Right renal pelvis (tissue), 4 donors: ENCODE results near the gene RBM39. TPM values are rescaled to one million over a fixed set of nuclear protein-coding genes. Genes with fewer than 3 reads are reported as not detected.

Experiments
- polyA plus RNA-seq, 4 donors: library from polyadenylated mRNA; unstranded; fragments of 120-200 nt; gene quantifications; one replicate each; pipeline ENCODE4 v1.2.1, GENCODE V29; 2013; ENCODE audit not compliant: insufficient read length in 4 of 4

The RBM39 gene
- polyA plus RNA-seq, 4 donors = 497 to 603 (median 575) TPM

Other genes with a start within 250 kb of the RBM39 start
- not detected for gene C20orf173, start 212.6 kb downstream of the RBM39 start, polyA plus RNA-seq
- 100 to 1,000 TPM; 325 to 362 (median 334) TPM for gene ERGIC3, start 200.2 kb downstream of the RBM39 start, polyA plus RNA-seq
- gene SPAG4, start 126.4 kb downstream of the RBM39 start, polyA plus RNA-seq = 1 to 10 TPM; 2.0 to 6.2 (median 2.5) TPM
- 100 to 1,000 TPM; 162 to 187 (median 172) TPM for gene CPNE1, start 77.4 kb downstream of the RBM39 start, polyA plus RNA-seq
- gene RBM12, start 77.4 kb downstream of the RBM39 start, polyA plus RNA-seq = 100 to 1,000 TPM in 2 of 4 donors, 10 to 100 TPM in 2; 92.0 to 106 (median 101) TPM
- gene NFS1, start 42.9 kb downstream of the RBM39 start, polyA plus RNA-seq = 10 to 100 TPM; 30.1 to 33.5 (median 31.7) TPM
- gene ROMO1, start 42.9 kb downstream of the RBM39 start, polyA plus RNA-seq = 100 to 1,000 TPM in 1 of 4 donors, 10 to 100 TPM in 3; 51.3 to 112 (median 65.2) TPM
- gene PHF20, start 29.8 kb upstream of the RBM39 start, polyA plus RNA-seq = 10 to 100 TPM; 37.6 to 42.8 (median 42.0) TPM
- 10 to 100 TPM; 26.2 to 73.7 (median 33.0) TPM for gene SCAND1, start 212.2 kb upstream of the RBM39 start, polyA plus RNA-seq
- gene CNBD2, start 226.3 kb upstream of the RBM39 start, polyA plus RNA-seq = 1 to 10 TPM in 1 of 4 donors, under 1 TPM in 3; 0.46 to 1.8 (median 0.70) TPM